K562 (cell line): Measurements from ENCODE around the gene TEPSIN. TPM values are rescaled to one million over a fixed set of nuclear protein-coding genes. Genes with fewer than 3 reads are reported as not detected.

Experiments used
- ATAC-seq: fragments of 200-7000 bp; cut with Tn5 transposase; 3 replicates; pipeline ENCODE4 v1.9.1; 2020; ENCODE audit warnings: moderate library complexity
- BruUV-seq: library from RNA; stranded (reverse); fragments of 400-500 nt; replicated peaks from 2 replicates; lab custom pipeline; 2021; lab: Mats Ljungman, UMichigan
- CTCF ChIA-PET: fragments of 300-600 bp; formaldehyde crosslinking; extraction: SDS; loops from one replicate; lab custom pipeline; 2021; ENCODE audit warnings: low intra/inter-chr PET ratio; lab: Yijun Ruan, JAX
- POLR2A ChIA-PET: fragments of 300-600, 350-650 bp; sonication (Branson Sonifier 250); formaldehyde crosslinking; extraction: SDS; loops from one replicate; lab custom pipeline; 2021; ENCODE audit warnings: antibody characterized with exemption, inconsistent platforms; lab: Yijun Ruan, JAX
- DNase-seq, 4 experiments: peaks; one replicate each; pipeline versions ENCODE4 v3.0.0 to v3.0.0-alpha.2; 2011 to 2018; ENCODE audit warnings: low spot score in 3 of 4, mixed read lengths in 3 of 4; ENCODE audit errors: extremely low read depth in 1 of 4
- FAIRE-seq: peaks from 2 replicates; lab custom pipeline; 2011; peaks lifted over from hg19 to GRCh38; lab: Jason Lieb, UNC
- H2AFZ ChIP-seq: 2 replicates; pipeline ENCODE4 v1.6.0; 2011; ENCODE audit warnings: low read depth, low read length, control low read depth, inconsistent platforms
- H3K27ac ChIP-seq: fragments of 200-600 bp; 3 replicates; pipeline ENCODE4 v1.8.0; 2011; ENCODE audit warnings: low read depth, mild to moderate bottlenecking, control low read depth, inconsistent platforms, low read length, moderate library complexity, mixed read lengths; ENCODE audit errors: extremely low read depth
- H3K27me3 ChIP-seq, 2 experiments: fragments of 300-600 bp in 1 of 2; 2 replicates in 1 of 2; 3 replicates in 1 of 2; pipeline versions ENCODE4 v1.6.0 to v1.8.0; 2011; ENCODE audit warnings: inconsistent platforms in 2 of 2, low read length in 2 of 2, mild to moderate bottlenecking in 1 of 2, mixed read lengths in 1 of 2, moderate library complexity in 1 of 2; ENCODE audit not compliant: control insufficient read depth in 2 of 2, insufficient read depth in 2 of 2
- H3K36me3 ChIP-seq: fragments of 300-600 bp; 3 replicates; pipeline ENCODE4 v1.8.0; 2011; ENCODE audit warnings: mild to moderate bottlenecking, low read length, inconsistent platforms; ENCODE audit not compliant: control insufficient read depth, insufficient read depth
- H3K4me1 ChIP-seq, 2 experiments: fragments of 200-600 bp in 1 of 2; replicated peaks in 1 of 2; 2 replicates in 1 of 2; 3 replicates in 1 of 2; pipeline versions ENCODE4 v1.5.1 to v1.8.0; 2011; ENCODE audit warnings: inconsistent platforms in 2 of 2, low read length in 2 of 2, mild to moderate bottlenecking in 1 of 2, mixed read lengths in 1 of 2, moderate library complexity in 1 of 2; ENCODE audit not compliant: control insufficient read depth in 2 of 2, insufficient read depth in 2 of 2
- H3K4me2 ChIP-seq: 2 replicates; pipeline ENCODE4 v1.6.1; 2011; ENCODE audit warnings: low read length, control low read depth, inconsistent platforms, mixed read lengths; ENCODE audit not compliant: insufficient read depth
- H3K4me3 ChIP-seq: fragments of 200-600 bp; sonication (generic), shearing (Covaris generic); 2 replicates; pipeline ENCODE4 v1.5.1; 2016; ENCODE audit warnings: control low read depth, inconsistent platforms
- H3K79me2 ChIP-seq: fragments of 200-600 bp; 3 replicates; pipeline ENCODE4 v1.8.0; 2011; ENCODE audit warnings: low read length, inconsistent platforms; ENCODE audit not compliant: control insufficient read depth, insufficient read depth
- H3K9ac ChIP-seq, 2 experiments: 2 replicates each; pipeline versions ENCODE4 v1.6.0 to v1.6.1; 2011; ENCODE audit warnings: low read depth in 2 of 2, low read length in 2 of 2, control low read depth in 1 of 2, inconsistent platforms in 1 of 2, mild to moderate bottlenecking in 1 of 2, mixed read lengths in 1 of 2; ENCODE audit not compliant: insufficient read depth in 1 of 2
- H3K9me1 ChIP-seq: one replicate; pipeline ENCODE4 v1.6.0; 2011; ENCODE audit warnings: inconsistent platforms, mild to moderate bottlenecking, low read length, moderate library complexity; ENCODE audit not compliant: control insufficient read depth, insufficient read depth
- H3K9me3 ChIP-seq: replicated peaks from 2 replicates; pipeline ENCODE4 v1.5.1; 2011; ENCODE audit warnings: low read depth, low read length, inconsistent platforms; ENCODE audit not compliant: control insufficient read depth, insufficient read depth
- H4K20me1 ChIP-seq: replicated peaks from 2 replicates; pipeline ENCODE4 v1.6.1; 2011; ENCODE audit warnings: low read length, inconsistent platforms, mixed read lengths; ENCODE audit not compliant: control insufficient read depth, insufficient read depth
- FOSL1 ChIP-seq: fragments of 200-800 bp; sonication (Bioruptor generic); conservative IDR thresholded peaks from 2 replicates; pipeline ENCODE4 v1.6.1; 2016; ENCODE audit warnings: missing genetic modification characterization, missing compliant biosample characterization
- FOXO4 ChIP-seq: fragments of 450-650 bp; formaldehyde crosslinking; IDR thresholded peaks from 2 replicates; pipeline ENCODE4 v1.4.0; 2020; ENCODE audit warnings: mild to moderate bottlenecking, moderate library complexity
- MECOM ChIP-seq: fragments of 250-450 bp; sonication (Bioruptor Pico); IDR thresholded peaks from 2 replicates; pipeline ENCODE4 v1.8.0; 2022; ENCODE audit warnings: inconsistent platforms
- NONO ChIP-seq, 2 experiments: fragments of 200-400 bp in 1 of 2; fragments of 450-650 bp in 1 of 2; formaldehyde crosslinking in 1 of 2; IDR thresholded peaks; 2 replicates each; pipeline ENCODE4 v1.6.1; 2017; ENCODE audit warnings: low read depth in 2 of 2, mild to moderate bottlenecking in 2 of 2, moderate library complexity in 2 of 2, low read length in 1 of 2
- RFX7 ChIP-seq: fragments of 250-450 bp; sonication (Bioruptor Pico); IDR thresholded peaks from 2 replicates; pipeline ENCODE4 v1.5.1; 2021; ENCODE audit warnings: mild to moderate bottlenecking
- ZC3H8 ChIP-seq: fragments of 450-650 bp; IDR thresholded peaks from 2 replicates; pipeline ENCODE4 v1.6.1; 2017
- ZNF263 ChIP-seq: sonication (generic); formaldehyde crosslinking; IDR thresholded peaks from 2 replicates; pipeline ENCODE4 v1.8.0; 2022; ENCODE audit warnings: mild to moderate bottlenecking, missing genetic modification reagents, borderline replicate concordance
- ZNF347 ChIP-seq: fragments of 450-650 bp; formaldehyde crosslinking; IDR thresholded peaks from 2 replicates; pipeline ENCODE4 v1.4.0; 2020; ENCODE audit warnings: low read depth, mild to moderate bottlenecking, moderate library complexity
- ZNF518B ChIP-seq: fragments of 250-450 bp; sonication (Bioruptor Pico); IDR thresholded peaks from 2 replicates; pipeline ENCODE4 v1.5.0; 2021; ENCODE audit warnings: mild to moderate bottlenecking, moderate library complexity
- WGBS: fragments of 100-300 bp; shearing (Covaris generic); methylation state at CpG from one replicate; pipeline ENCODE4 v1.1.6; 2016; ENCODE audit warnings: low coverage, mixed read lengths; ENCODE audit not compliant: insufficient coverage; ENCODE audit errors: missing lambda C conversion rate; 5-methylcytosine and 5-hydroxymethylcytosine counted together
- in situ Hi-C: fragments of 300-500 bp; cut with MboI; formaldehyde crosslinking; loops from 4 replicates; pipeline ENCODE4 v1.15.0; 2018; ENCODE audit warnings: inconsistent platforms, mixed read lengths
- intact Hi-C: fragments of 100-400 bp; cut with micrococcal nuclease; formaldehyde crosslinking; loops from 2 replicates; pipeline ENCODE4 v1.14.2; 2022
- polyA plus RNA-seq, 8 experiments: library from polyadenylated mRNA; depleted of rRNA in 4 of 8; stranded (reverse) in 5 of 8; unstranded in 3 of 8; fragments of >200 nt; fragmentation: Nextera tagmentation in 2 of 8; fragmentation: Illumina TruSeq in 1 of 8; extraction: Ambion mirVana in 2 of 8; extraction: Trizol in 1 of 8; gene quantifications; 2 replicates each; pipeline versions ENCODE4 v1.2.1 to v1.2.3, GENCODE V29; 2011 to 2014; ENCODE audit warnings: inconsistent platforms in 1 of 8, missing spikeins in 1 of 8
- total RNA-seq, 7 experiments: library from RNA; depleted of rRNA in 6 of 7; stranded (reverse); fragments of >200 nt in 6 of 7; fragmentation: Illumina TruSeq in 2 of 7; extraction: Trizol in 2 of 7; gene quantifications; 2 replicates each; pipeline versions ENCODE4 v1.2.1 to v1.2.3, GENCODE V29; 2011 to 2021; ENCODE audit warnings: low replicate concordance in 1 of 7

TEPSIN gene
- total and polyA plus RNA-seq, 9 of the 15 experiments (the other 6 are each of a cell fraction or from before 2014, with no cell fraction given), result 0.80 to 29.8 (median 5.3) TPM

- no peak overlapping the region for H2AFZ ChIP-seq
- H4K20me1 ChIP-seq, result no peaks in the 10 kb centered on the region; the same call in 1 of the 2 replicates
- H3K27me3 ChIP-seq, result no peaks in the 10 kb centered on the region
- DNase-seq (no peak), ATAC-seq (no peak), FAIRE-seq (no peak)
- no peaks in the 10 kb centered on the region for H3K79me2 ChIP-seq
- H3K9me3 ChIP-seq, result no peaks in the 10 kb centered on the region
- no peak overlapping the region for H3K27ac ChIP-seq
- no peak overlapping the region for H3K9ac ChIP-seq
- H3K4me2 ChIP-seq, result no peak overlapping the region
- BruUV-seq, result no TSS peak
- WGBS, result 83% methylated on average over 12 of the region's 15 CpGs
- H3K9me1 ChIP-seq, result no peaks in the 10 kb centered on the region
- H3K36me3 ChIP-seq, result peaks cover 32% of the 10 kb centered on the region; the same call in 1 of the 3 replicates
- no peak overlapping the region for H3K4me3 ChIP-seq
- in situ Hi-C loops, result loop anchor here (5.0 to 25.0 kb wide), 2 partner anchors 112 to 233 kb away; no protein-coding TSS in a partner anchor
- CTCF ChIA-PET, result no interaction called here
- peaks cover 0 to 50% of the 10 kb centered on the region in 2 experiments; a peak in 3 of 5 replicates for H3K4me1 ChIP-seq
- intact Hi-C loops, result loop anchor here (5.0 kb wide), 1 partner anchor 43 kb away; no protein-coding TSS in a partner anchor
- POLR2A ChIA-PET, result interaction anchor here (0.7 to 1.0 kb wide), 2 partner anchors 155 to 269 kb away, joined by 3 to 4 read pairs; no protein-coding TSS in a partner anchor
- TF ChIP-seq ZNF263 (peak; percentile 88), ZNF518B (no peak), MECOM (CRISPR knock-in tag) (no peak), ZNF347 (CRISPR knock-in tag) (no peak), NONO (IDR thresholded peaks at IDR 0.05; ENCODE audit: low read depth in 2 of 2, low read length in 1 of 2) (no peak), ZC3H8 (no peak), FOSL1 (tag) (no peak), RFX7 (no peak), FOXO4 (CRISPR knock-in tag) (no peak)
These were observed 10.6 kb upstream of the TEPSIN start for GRCh38 chr17:81249223-81250040.
